GM12892 (cell line): ENCODE results near the gene AGPAT4.
A peak's percentile ranks its signal among the peaks of the same experiment; 100 is the strongest.

Experiments
- DNase-seq: peaks from one replicate; pipeline ENCODE4 v3.0.0; 2011; ENCODE audit not compliant: insufficient read length
- FAIRE-seq: peaks from 2 replicates; lab custom pipeline; 2011; peaks lifted over from hg19 to GRCh38; lab: Jason Lieb, UNC
- POLR2A ChIP-seq: IDR thresholded peaks from 2 replicates; pipeline ENCODE4 v1.6.1; 2011; ENCODE audit warnings: low read depth, low read length, control low read depth
- POLR2AphosphoS5 ChIP-seq: IDR thresholded peaks from 2 replicates; pipeline ENCODE4 v1.6.1; 2011; ENCODE audit warnings: low read depth, low read length, control low read depth
- TAF1 ChIP-seq: IDR thresholded peaks from 2 replicates; pipeline ENCODE4 v1.6.1; 2011; ENCODE audit warnings: low read depth, mild to moderate bottlenecking, control low read depth, low read length, borderline replicate concordance

Gene AGPAT4

DNA sequence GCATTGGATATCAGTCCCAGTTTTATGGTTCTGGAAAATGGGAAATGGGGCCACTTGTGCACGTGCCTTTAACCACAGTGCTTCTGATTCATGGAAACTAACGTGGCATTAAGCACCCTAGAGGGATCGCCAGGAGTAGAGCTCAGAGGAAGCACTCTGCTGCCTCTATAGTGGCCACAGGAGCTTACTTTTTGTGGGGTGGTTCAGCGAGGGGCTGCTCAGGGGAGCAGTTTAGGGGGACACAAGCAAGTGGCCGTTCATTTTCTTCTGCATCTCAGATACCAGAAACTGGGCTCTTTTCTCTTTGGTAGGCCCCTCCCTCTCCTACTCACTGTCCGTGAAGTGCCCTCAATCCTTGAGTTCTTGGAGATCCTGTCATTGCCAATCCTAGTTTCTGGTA is 28.5 kb downstream of the AGPAT4 start:
- no peak for FAIRE-seq
- DNase-seq, result no peak
- TF ChIP-seq POLR2AphosphoS5 (no peak), POLR2A (no peak), TAF1 (no peak)

DNA sequence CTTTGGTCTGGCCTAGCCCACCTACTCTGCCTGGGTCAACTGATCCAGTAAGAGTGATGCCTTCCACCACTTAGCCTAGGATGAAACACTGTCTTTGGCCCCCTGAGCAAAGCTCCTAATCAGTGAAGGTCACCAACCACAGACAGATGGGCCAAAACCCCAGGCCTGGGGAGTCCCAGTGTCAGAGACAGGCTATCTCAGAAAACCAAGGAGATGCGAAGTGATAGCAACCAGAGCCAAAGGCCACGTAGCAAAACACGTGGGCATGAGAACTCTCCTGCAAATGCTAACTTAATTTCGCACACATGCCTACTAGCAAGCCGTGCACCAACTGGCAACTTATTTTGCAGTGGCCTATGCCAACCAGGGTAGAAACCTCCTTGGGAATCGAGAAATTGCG is 29.1 kb downstream of the AGPAT4 start:
- DNase-seq, result no peak
- TF ChIP-seq POLR2A (no peak), TAF1 (no peak), POLR2AphosphoS5 (no peak)
- no peak for FAIRE-seq

DNA sequence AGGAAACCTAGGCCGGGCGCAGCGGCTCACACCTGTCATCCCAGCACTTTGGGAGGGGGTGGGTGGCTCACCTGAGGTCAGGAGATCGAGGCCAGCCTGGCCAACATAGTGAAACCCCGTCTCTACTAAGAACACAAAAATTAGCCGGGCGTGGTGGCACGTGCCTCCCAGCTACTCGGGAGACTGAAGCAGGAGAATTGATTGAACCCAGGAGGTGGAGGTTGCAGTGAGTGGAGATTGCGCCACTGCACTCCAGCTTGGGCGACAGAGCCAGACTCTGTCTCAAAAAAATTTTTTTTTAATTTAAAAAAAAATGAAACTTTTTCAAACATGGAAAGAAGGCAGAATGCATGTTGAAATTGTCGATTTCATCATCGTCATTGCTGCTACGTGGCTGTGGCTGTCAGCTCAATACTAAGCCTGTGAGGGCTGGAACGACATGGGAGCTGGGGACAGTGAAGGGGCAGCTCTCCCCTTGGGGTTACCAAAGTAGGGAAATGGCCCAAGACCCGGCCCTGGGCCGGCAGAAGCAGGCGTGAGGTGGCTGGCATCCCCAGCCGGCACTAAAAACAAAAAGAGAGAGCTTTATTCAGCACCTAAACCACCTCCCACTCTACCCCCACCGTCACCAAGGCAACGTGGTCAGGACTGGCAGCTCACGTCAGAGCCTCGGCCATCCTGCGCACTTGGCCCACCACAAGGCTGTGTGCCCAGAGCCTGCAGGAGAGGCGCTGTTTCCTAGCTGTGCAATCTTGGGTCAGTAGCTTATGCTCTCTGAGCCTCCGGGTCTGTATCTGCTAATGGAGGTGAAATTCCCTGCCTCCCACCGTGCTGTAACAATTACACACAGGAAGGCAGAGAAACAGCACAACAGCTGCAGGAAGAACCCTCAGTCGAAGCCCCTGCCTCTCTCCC is 30.8 kb downstream of the AGPAT4 start:
- FAIRE-seq, result no peak
- no peak for DNase-seq
- TF ChIP-seq TAF1 (no peak), POLR2AphosphoS5 (no peak)

DNA sequence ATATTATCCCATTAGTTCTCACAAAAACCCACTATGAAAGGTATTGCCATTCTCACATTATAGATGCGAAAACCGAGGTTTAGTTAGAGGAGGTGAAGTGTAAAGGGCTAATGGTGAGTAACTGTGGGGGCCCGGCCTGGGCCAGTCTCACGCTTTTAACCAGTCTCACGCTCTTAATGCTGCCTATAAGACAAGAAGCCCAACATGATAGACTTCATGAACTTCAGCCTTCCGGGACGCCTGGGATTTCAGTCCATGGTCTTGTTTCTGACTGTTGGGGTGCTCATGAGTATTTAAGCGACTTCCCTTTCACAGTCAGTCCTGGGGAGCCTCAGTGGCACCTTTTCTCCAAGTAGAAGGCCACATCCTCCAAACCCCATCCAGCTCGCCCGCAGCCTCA is 31.7 kb downstream of the AGPAT4 start:
- DNase-seq (no peak), FAIRE-seq (no peak)
- TF ChIP-seq POLR2AphosphoS5 (no peak), TAF1 (no peak)

DNA sequence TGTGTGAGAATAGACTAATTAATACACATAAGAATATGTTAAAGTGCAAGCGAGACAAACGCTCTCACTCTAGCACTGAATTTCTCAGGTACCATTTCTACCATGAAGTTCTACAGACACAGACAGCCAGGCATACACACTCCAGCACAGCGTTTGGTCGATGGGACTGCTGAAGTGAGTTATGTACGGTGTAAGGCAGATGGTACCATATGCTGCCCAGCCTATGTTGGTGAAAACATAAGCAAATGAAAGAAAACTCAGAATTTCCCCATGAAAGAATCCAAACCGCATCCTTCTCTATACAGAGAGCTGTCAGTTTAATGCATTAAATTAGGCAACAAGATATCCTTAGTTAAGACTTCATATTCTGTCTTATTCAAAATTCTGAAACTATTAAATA is 34.9 kb downstream of the AGPAT4 start:
- TF ChIP-seq POLR2AphosphoS5, result no peak
- TF ChIP-seq POLR2A, result no peak
- TF ChIP-seq TAF1, result no peak
- FAIRE-seq (no peak), DNase-seq (no peak)

DNA sequence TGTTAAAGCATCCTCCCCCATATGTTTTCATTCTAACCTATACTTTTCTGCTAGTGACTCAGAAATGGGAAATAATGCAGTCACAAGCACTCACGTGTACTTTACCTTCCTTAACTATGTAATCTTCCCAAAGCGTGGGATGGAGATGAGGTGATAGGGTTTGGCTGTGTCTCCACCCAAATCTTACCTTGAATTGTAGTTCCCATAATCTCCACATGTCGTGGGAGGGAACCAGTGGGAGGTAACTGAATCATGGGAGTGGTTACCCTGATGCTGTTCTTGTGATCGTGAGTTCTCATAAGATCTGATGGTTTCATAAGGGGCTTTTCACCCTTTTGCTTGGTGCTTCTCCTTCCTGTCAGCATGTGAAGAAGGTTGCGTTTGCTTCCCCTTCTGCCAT is 35.4 kb downstream of the AGPAT4 start:
- TF ChIP-seq TAF1 (no peak), POLR2AphosphoS5 (no peak), POLR2A (no peak)
- FAIRE-seq (no peak), DNase-seq (no peak)

DNA sequence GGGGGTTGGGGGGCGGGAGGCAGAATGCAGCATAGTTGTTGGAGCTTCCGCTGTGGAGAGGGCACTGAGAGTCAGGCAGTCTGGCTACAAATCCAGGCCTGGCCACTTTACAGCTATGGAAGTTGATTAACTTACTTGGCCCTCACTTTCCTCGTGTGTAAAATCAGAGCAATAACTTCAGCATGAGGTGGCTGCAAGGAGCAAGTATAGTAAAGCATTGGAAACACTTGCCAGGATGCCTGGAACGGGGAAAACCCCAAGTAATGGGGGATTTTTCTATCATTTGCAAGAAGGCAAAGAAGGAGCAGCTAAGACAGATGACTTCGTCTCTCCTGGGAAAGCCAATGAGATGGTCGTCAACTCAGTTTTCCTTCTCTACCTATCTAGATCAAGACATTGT is 35.8 kb downstream of the AGPAT4 start:
- no peak for FAIRE-seq
- TF ChIP-seq TAF1 (no peak), POLR2A (no peak), POLR2AphosphoS5 (no peak)

DNA sequence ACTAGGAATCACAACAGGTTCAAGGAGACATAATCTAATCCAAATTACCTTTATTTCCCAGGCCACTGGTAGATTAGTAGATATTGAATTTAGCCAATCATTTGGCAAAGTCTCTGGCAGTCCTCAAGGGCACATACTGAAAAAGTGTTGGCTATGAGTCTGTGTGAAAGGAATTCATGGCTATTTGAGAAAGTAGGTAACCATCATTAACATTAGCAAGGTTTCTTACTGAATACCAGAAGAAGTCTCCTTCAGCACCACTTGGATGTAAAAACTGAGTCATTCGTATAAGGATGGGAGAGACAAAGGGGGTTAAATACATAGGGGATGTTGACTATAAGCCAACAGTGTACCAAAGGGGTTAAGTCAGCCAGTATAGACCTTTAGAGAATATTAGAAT is 36.7 kb downstream of the AGPAT4 start:
- FAIRE-seq, result no peak
- TF ChIP-seq POLR2A (no peak), POLR2AphosphoS5 (no peak), TAF1 (no peak)
- no peak for DNase-seq

More for the DNA sequence above, 35.8 kb downstream of the AGPAT4 start:
- DNase-seq, result no peak

DNA sequence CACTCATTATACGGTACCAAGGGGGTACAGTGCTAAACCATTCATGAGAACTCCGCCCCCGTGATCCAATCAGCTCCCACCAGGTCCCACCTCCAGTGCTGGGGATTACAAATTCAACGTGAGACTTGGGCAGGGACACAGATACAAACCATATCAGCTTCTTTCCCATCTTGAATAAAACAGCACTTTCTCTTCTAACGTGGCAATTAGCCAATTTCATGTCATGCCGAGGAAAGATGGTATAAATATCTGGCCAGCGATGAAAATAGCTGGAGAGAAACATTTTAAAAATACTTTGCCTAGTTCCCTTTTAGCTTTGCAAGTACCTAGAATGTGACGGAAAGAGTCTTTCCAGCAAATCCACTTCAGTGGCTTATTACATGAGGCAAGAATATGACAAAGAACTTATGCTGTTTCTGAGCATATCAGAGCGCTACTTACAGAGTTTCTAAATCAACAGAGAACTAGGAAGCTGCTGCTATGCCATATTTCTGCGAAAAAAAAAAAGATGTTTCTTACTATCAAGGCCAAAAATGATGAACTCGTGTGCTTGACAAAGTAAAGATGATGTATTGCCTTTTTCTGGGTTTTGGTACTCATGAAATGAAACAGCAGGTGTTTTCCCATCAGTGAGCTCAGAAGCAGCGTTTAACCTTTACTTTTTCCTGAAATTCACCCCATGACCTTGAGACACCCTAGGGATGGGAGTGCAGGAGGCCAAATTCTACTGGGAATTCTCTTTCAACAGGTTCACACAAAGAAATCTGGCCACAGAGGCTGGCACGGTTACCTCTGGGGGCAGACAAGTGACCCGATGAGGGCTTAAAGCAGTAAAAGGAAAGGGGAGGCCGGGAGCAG is 37.9 kb downstream of the AGPAT4 start:
- FAIRE-seq, result peak; percentile 36
- DNase-seq, result no peak
- TF ChIP-seq TAF1 (no peak), POLR2A (no peak), POLR2AphosphoS5 (no peak)

DNA sequence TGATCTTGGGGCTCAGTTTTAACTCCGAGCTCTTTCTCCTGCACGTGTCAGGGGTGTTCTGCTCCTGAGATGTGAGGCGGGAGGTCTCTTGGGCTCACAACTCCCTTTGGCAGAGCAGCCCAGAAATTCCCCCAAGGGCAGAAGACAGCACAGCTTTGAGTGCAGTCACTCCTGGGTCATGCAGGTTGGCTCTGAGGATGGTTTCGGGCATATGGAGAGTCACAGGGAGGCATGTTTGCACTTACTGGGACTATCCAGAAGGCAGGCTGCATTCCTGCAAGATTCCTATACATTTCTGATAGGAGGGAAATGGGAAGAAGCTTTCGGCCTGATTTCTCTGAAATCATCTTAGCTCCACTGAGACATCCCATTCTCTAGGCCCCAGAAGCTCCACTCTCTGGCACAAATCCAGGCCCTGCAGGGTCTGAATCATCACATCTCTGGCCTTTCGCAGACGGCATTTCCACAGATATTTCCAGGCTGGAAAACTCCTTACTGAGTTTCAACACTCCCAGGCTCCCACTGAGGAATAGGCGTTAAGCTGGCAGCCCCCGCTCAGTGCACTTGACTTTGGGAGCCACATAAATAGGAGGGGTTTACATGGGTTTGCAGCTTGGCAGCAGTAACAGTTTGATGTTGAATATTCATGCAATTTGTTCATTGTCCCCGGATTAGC is 39.7 kb downstream of the AGPAT4 start:
- DNase-seq (no peak), FAIRE-seq (no peak)
- TF ChIP-seq POLR2AphosphoS5 (no peak), TAF1 (no peak), POLR2A (no peak)

DNA sequence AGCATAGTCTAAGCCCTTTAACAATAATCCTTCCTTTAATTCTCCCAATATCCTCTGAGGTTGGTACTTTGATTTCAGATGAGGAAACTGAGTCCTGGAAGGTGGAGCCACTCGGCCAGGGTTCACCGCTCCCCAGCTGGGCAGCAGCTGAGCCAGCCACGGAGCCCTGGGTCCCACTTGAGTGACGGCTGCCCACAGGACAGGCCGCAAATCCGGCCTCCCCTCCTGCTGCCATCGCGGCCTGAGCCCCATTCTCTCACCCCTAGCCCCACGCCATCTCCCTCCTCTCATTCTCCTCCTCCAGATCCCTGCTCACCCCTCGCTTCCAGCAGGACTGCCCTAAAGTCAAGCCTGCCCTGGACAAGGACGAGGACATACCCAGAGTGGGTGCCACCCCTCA is 41.4 kb downstream of the AGPAT4 start:
- TF ChIP-seq POLR2A (no peak), POLR2AphosphoS5 (no peak), TAF1 (no peak)
- no peak for FAIRE-seq
- no peak for DNase-seq

DNA sequence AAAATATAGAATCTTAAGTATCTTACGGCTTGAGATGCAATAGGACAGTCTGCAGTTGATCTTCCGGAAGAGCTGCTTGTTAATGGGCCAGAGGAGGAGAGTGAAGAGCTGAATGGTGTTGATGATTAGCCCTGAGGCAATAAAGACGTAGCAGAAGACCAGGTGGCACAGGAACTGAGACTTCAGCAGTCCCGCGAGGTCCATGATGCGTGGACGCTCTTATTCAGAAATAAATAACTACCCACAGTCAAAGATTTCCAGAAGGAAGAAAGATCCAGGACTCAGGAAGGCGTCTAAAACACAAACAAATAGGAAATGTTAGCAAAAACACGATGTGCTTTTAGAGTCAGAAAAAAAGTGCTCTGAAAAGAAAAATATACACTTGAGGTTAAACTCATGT is 41.9 kb downstream of the AGPAT4 start:
- DNase-seq (no peak), FAIRE-seq (no peak)
- TF ChIP-seq POLR2AphosphoS5, result no peak
- TF ChIP-seq POLR2A, result no peak
- no peak for TF ChIP-seq TAF1
